ENCODE results near the gene AGA. TPM values are rescaled to one million over a fixed set of nuclear protein-coding genes. Genes with fewer than 3 reads are reported as not detected.

Gene AGA
- total RNA-seq, 1 experiment from 2014 or later, result 13.8 TPM

DNA sequence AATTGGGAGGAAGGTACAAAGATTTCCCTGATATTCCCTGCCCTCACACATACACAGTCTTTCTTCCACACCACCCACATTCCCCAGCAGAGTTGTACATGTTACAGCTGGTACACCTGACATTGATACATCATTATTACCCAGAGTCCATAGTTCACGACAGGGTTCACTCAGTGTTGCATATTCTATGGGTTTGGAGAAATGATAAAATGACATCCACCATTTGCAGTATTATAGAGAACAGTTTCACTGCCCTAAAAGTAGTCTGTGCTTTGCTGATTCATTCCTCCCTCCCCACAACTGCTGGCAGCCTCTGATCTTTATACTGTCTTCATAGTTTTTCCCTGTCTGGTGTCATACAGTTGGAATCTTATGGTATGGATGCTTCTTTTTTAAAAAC lies 15.0 kb downstream of the AGA start:
- Histone ChIP-seq H3K4me2 (no peak overlapping the region), H3K9me2 (ENCODE audit: insufficient read depth) (no peaks in the 10 kb centered on the region), H4K20me1 (ENCODE audit: insufficient read depth) (no peaks in the 10 kb centered on the region), H3K4me3 (no peak overlapping the region), H3K27ac (no peak overlapping the region), H3K27me3 (ENCODE audit: insufficient read depth, low read depth) (no peaks in the 10 kb centered on the region), H3K36me3 (ENCODE audit: low read depth) (no peaks in the 10 kb centered on the region), H3K4me1 (replicated peaks; ENCODE audit: insufficient read depth) (no peaks in the 10 kb centered on the region), H3K9me3 (ENCODE audit: insufficient read depth, low read depth) (no peaks in the 10 kb centered on the region), H3F3A (ENCODE audit: insufficient read depth, low read depth) (no peaks in the 10 kb centered on the region), H2AFZ (no peak overlapping the region), H3K79me2 (ENCODE audit: low read depth) (no peaks in the 10 kb centered on the region)
- POLR2A ChIA-PET (ENCODE audit: unreplicated experiment), result no interaction called here
- TF ChIP-seq EZH2 (IDR thresholded peaks at IDR 0.05; ENCODE audit: low read depth), result no peak
- TF ChIP-seq, protein P1, sequence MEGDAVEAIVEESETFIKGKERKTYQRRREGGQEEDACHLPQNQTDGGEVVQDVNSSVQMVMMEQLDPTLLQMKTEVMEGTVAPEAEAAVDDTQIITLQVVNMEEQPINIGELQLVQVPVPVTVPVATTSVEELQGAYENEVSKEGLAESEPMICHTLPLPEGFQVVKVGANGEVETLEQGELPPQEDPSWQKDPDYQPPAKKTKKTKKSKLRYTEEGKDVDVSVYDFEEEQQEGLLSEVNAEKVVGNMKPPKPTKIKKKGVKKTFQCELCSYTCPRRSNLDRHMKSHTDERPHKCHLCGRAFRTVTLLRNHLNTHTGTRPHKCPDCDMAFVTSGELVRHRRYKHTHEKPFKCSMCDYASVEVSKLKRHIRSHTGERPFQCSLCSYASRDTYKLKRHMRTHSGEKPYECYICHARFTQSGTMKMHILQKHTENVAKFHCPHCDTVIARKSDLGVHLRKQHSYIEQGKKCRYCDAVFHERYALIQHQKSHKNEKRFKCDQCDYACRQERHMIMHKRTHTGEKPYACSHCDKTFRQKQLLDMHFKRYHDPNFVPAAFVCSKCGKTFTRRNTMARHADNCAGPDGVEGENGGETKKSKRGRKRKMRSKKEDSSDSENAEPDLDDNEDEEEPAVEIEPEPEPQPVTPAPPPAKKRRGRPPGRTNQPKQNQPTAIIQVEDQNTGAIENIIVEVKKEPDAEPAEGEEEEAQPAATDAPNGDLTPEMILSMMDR (conservative IDR thresholded peaks at IDR 0.05), result no peak
- DNase-seq, result no peak
- CTCF ChIA-PET, result no interaction called here
- no TSS peak for BruUV-seq (replicated peaks)
- intact Hi-C loops (cut with micrococcal nuclease; ENCODE audit: unreplicated experiment), result no loop called here

DNA sequence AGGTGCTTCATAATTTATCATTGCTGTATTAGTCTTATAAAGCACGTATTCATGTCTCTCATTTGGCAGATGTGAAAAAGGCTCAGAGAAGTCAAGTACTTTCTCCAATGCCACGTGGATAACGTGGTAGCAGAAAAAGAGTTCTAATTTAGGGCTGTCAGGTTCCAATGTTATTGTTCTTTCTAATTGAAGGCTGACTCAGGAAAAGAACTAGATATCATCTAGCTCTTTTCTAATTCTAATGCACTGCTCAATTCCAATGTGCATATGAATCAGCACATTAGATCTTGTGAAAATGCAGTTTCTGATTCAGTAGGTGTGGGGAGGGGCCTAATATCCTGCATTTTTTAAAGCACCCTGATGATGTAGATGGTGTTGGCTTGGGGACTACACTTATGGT lies 22.8 kb downstream of the AGA start:
- H3F3A ChIP-seq (ENCODE audit: insufficient read depth, low read depth), result no peaks in the 10 kb centered on the region
- no peaks in the 10 kb centered on the region for H3K36me3 ChIP-seq (ENCODE audit: low read depth)
- no peaks in the 10 kb centered on the region for H3K27me3 ChIP-seq (ENCODE audit: insufficient read depth, low read depth)
- no peak for TF ChIP-seq EZH2 (IDR thresholded peaks at IDR 0.05; ENCODE audit: low read depth)
- TF ChIP-seq, protein P1 (conservative IDR thresholded peaks at IDR 0.05), result no peak
- no peaks in the 10 kb centered on the region for H4K20me1 ChIP-seq (ENCODE audit: insufficient read depth)
- H3K4me3 ChIP-seq, result no peak overlapping the region
- H3K27ac ChIP-seq, result no peak overlapping the region
- H3K9me2 ChIP-seq (ENCODE audit: insufficient read depth), result no peaks in the 10 kb centered on the region
- no TSS peak for BruUV-seq (replicated peaks)
- H3K9me3 ChIP-seq (ENCODE audit: insufficient read depth, low read depth), result no peaks in the 10 kb centered on the region
- no peak overlapping the region for H2AFZ ChIP-seq
- H3K79me2 ChIP-seq (ENCODE audit: low read depth), result no peaks in the 10 kb centered on the region
- POLR2A ChIA-PET (ENCODE audit: unreplicated experiment), result no interaction called here
- no peak overlapping the region for H3K4me2 ChIP-seq
- DNase-seq, result no peak
- intact Hi-C loops (cut with micrococcal nuclease; ENCODE audit: unreplicated experiment), result no loop called here
- no peaks in the 10 kb centered on the region for H3K4me1 ChIP-seq (replicated peaks; ENCODE audit: insufficient read depth)
- CTCF ChIA-PET, result no interaction called here

DNA sequence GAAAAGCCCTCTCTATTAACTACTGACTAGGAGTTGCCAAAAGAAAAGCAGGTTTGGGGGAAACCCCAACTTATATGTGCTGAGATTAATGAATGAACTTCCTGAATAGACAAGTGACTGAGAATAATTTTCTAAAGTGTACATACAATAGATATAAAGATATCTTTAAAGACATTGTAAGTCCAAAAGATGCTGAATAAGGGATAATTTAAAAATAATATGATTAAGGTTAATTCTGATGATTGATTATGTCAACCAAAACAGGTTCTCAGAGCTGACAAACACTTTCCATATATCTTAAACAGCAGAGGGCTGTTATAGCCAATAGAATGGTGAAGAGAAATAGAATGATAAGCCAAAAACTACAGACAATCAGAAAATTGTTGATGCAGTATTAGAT lies 28.6 kb downstream of the AGA start:
- H3F3A ChIP-seq (ENCODE audit: insufficient read depth, low read depth), result no peaks in the 10 kb centered on the region
- ChIA-PET CTCF (no interaction called here), POLR2A (ENCODE audit: unreplicated experiment) (no interaction called here)
- no peak for DNase-seq
- no peaks in the 10 kb centered on the region for H3K79me2 ChIP-seq (ENCODE audit: low read depth)
- intact Hi-C loops (cut with micrococcal nuclease; ENCODE audit: unreplicated experiment), result no loop called here
- no TSS peak for BruUV-seq (replicated peaks)
- TF ChIP-seq, protein P1 (conservative IDR thresholded peaks at IDR 0.05), result no peak
- no peak for TF ChIP-seq EZH2 (IDR thresholded peaks at IDR 0.05; ENCODE audit: low read depth)
- H3K4me3 ChIP-seq, result no peak overlapping the region
- no peaks in the 10 kb centered on the region for H3K9me2 ChIP-seq (ENCODE audit: insufficient read depth)
- no peaks in the 10 kb centered on the region for H3K9me3 ChIP-seq (ENCODE audit: insufficient read depth, low read depth)
- no peak overlapping the region for H2AFZ ChIP-seq
- no peak overlapping the region for H3K4me2 ChIP-seq
- no peaks in the 10 kb centered on the region for H4K20me1 ChIP-seq (ENCODE audit: insufficient read depth)
- H3K4me1 ChIP-seq (replicated peaks; ENCODE audit: insufficient read depth), result no peaks in the 10 kb centered on the region
- no peaks in the 10 kb centered on the region for H3K27me3 ChIP-seq (ENCODE audit: insufficient read depth, low read depth)
- no peaks in the 10 kb centered on the region for H3K36me3 ChIP-seq (ENCODE audit: low read depth)
- no peak overlapping the region for H3K27ac ChIP-seq
